GM12878 (cell line): Measurements from ENCODE around the gene RNF34. TPM values are rescaled to one million over a fixed set of nuclear protein-coding genes. Genes with fewer than 3 reads are reported as not detected.

ENCODE experiments used
- ATAC-seq: fragments of 200-7000 bp; cut with Tn5 transposase; 3 replicates; pipeline ENCODE4 v1.9.1; 2020; ENCODE audit warnings: mild to moderate bottlenecking, moderate library complexity
- BruUV-seq: library from RNA; stranded (reverse); fragments of 400-500 nt; replicated peaks from 2 replicates; lab custom pipeline; 2021; lab: Mats Ljungman, UMichigan
- CTCF ChIA-PET: fragments of 300-600 bp; sonication (Branson Sonifier 250); formaldehyde crosslinking; extraction: SDS; loops from one replicate; lab custom pipeline; 2021; ENCODE audit warnings: inconsistent platforms; lab: Yijun Ruan, JAX
- POLR2A ChIA-PET: fragments of 350-600 bp; formaldehyde crosslinking; extraction: SDS; loops from one replicate; lab custom pipeline; 2021; ENCODE audit warnings: inconsistent platforms; lab: Charles Lee
- RAD21 ChIA-PET: fragments of 300-600 bp; sonication (Branson Sonifier 250); formaldehyde crosslinking; loops from one replicate; lab custom pipeline; 2023; ENCODE audit warnings: antibody characterized with exemption; ENCODE audit not compliant: unreplicated experiment; lab: Charles Lee
- SMC1A ChIA-PET: fragments of 300-600 bp; sonication (Branson Sonifier 250); formaldehyde crosslinking; loops from one replicate; lab custom pipeline; 2023; ENCODE audit not compliant: unreplicated experiment, uncharacterized antibody; lab: Charles Lee
- DNase-seq: peaks from one replicate; pipeline ENCODE4 v3.0.0-alpha.2; 2011; ENCODE audit warnings: low read depth, low spot score
- FAIRE-seq: peaks from 3 replicates; lab custom pipeline; 2011; peaks lifted over from hg19 to GRCh38; lab: Jason Lieb, UNC
- H2AFZ ChIP-seq: 2 replicates; pipeline ENCODE4 v1.6.0; 2011; ENCODE audit warnings: low read depth, low read length, control low read depth; ENCODE audit not compliant: control insufficient read depth
- H3K27ac ChIP-seq: 2 replicates; pipeline ENCODE4 v1.5.1; 2011; ENCODE audit warnings: control low read depth; ENCODE audit not compliant: control insufficient read depth, insufficient read depth
- H3K27me3 ChIP-seq, 2 experiments: replicated peaks in 1 of 2; 2 replicates each; pipeline versions ENCODE4 v1.6.0 to v1.6.1; 2011; ENCODE audit warnings: low read length in 1 of 2; ENCODE audit not compliant: control insufficient read depth in 2 of 2, insufficient read depth in 2 of 2
- H3K36me3 ChIP-seq, 2 experiments: 2 replicates each; pipeline ENCODE4 v1.5.1; 2011; ENCODE audit warnings: low read length in 1 of 2; ENCODE audit not compliant: control insufficient read depth in 2 of 2, insufficient read depth in 2 of 2
- H3K4me1 ChIP-seq: 2 replicates; pipeline ENCODE4 v1.6.1; 2011; ENCODE audit warnings: mild to moderate bottlenecking, low read length, moderate library complexity, mixed read lengths; ENCODE audit not compliant: control insufficient read depth, insufficient read depth
- H3K4me2 ChIP-seq: 2 replicates; pipeline ENCODE4 v1.6.0; 2011; ENCODE audit warnings: control low read depth; ENCODE audit not compliant: control insufficient read depth, insufficient read depth
- H3K4me3 ChIP-seq: fragments of 200-600 bp; sonication (generic); 2 replicates; pipeline ENCODE4 v1.5.1; 2016
- H3K79me2 ChIP-seq: 2 replicates; pipeline ENCODE4 v1.6.0; 2011; ENCODE audit warnings: low read length; ENCODE audit not compliant: control insufficient read depth, insufficient read depth
- H3K9ac ChIP-seq: 2 replicates; pipeline ENCODE4 v1.8.0; 2011; ENCODE audit warnings: low read length, control low read depth, mixed read lengths; ENCODE audit not compliant: control insufficient read depth, insufficient read depth
- H3K9me3 ChIP-seq: replicated peaks from 3 replicates; pipeline ENCODE4 v1.5.1; 2011; ENCODE audit warnings: mild to moderate bottlenecking, low read length; ENCODE audit not compliant: control insufficient read depth, insufficient read depth
- H4K20me1 ChIP-seq: 2 replicates; pipeline ENCODE4 v1.6.0; 2011; ENCODE audit not compliant: control insufficient read depth, insufficient read depth
- BACH1 ChIP-seq: fragments of 450-650 bp; IDR thresholded peaks from 2 replicates; pipeline ENCODE4 v1.6.1; 2017; ENCODE audit warnings: mild to moderate bottlenecking, borderline replicate concordance
- E4F1 ChIP-seq: fragments of 450-650 bp; IDR thresholded peaks from 2 replicates; pipeline ENCODE4 v1.6.1; 2018; ENCODE audit warnings: borderline replicate concordance, mild to moderate bottlenecking; ENCODE audit not compliant: partially characterized antibody
- EGR1 ChIP-seq, 2 experiments: IDR thresholded peaks; 1 replicate in 1 of 2; 2 replicates in 1 of 2; pipeline ENCODE4 v1.6.1; 2011 to 2012; ENCODE audit warnings: low read depth in 2 of 2, low read length in 2 of 2, borderline replicate concordance in 1 of 2, mild to moderate bottlenecking in 1 of 2, moderate library complexity in 1 of 2
- ETV6 ChIP-seq, 2 experiments: fragments of 450-650 bp in 1 of 2; IDR thresholded peaks in 1 of 2; conservative IDR thresholded peaks in 1 of 2; 2 replicates each; pipeline ENCODE4 v1.6.1; 2014; ENCODE audit warnings: antibody characterized with exemption in 1 of 2, borderline replicate concordance in 1 of 2, low read depth in 1 of 2, mild to moderate bottlenecking in 1 of 2, moderate library complexity in 1 of 2
- KAT2A ChIP-seq: conservative IDR thresholded peaks from 2 replicates; pipeline ENCODE4 v1.6.1; 2011; ENCODE audit warnings: low read depth, low read length; ENCODE audit not compliant: control insufficient read depth
- LARP7 ChIP-seq: fragments of 450-650 bp; IDR thresholded peaks from 2 replicates; pipeline ENCODE4 v1.6.1; 2017; ENCODE audit warnings: mild to moderate bottlenecking
- NFYB ChIP-seq: IDR thresholded peaks from 2 replicates; pipeline ENCODE4 v1.6.1; 2011; ENCODE audit warnings: low read depth, mild to moderate bottlenecking, low read length, improper control_type of control experiment, moderate library complexity; ENCODE audit not compliant: insufficient read depth
- POLR2A ChIP-seq: IDR thresholded peaks from 2 replicates; pipeline ENCODE4 v1.6.1; 2011; ENCODE audit warnings: low read depth, mild to moderate bottlenecking, low read length
- POU2F2 ChIP-seq: IDR thresholded peaks from 3 replicates; pipeline ENCODE4 v1.6.1; 2011; ENCODE audit warnings: low read depth, mild to moderate bottlenecking, low read length, borderline replicate concordance
- RELB ChIP-seq: fragments of 450-650 bp; IDR thresholded peaks from 2 replicates; pipeline ENCODE4 v1.6.1; 2017; ENCODE audit warnings: low read depth, mild to moderate bottlenecking, moderate library complexity
- REST ChIP-seq: IDR thresholded peaks from 2 replicates; pipeline ENCODE4 v1.6.1; 2012; ENCODE audit warnings: mild to moderate bottlenecking, low read depth, low read length
- RUNX3 ChIP-seq: IDR thresholded peaks from 2 replicates; pipeline ENCODE4 v1.6.1; 2012; ENCODE audit warnings: low read length, inconsistent platforms
- SMARCA5 ChIP-seq: fragments of 450-650 bp; IDR thresholded peaks from 2 replicates; pipeline ENCODE4 v1.6.1; 2017; ENCODE audit warnings: mild to moderate bottlenecking
- SP1 ChIP-seq: IDR thresholded peaks from one replicate; pipeline ENCODE4 v1.6.1; 2011; ENCODE audit warnings: low read depth, low read length
- YY1 ChIP-seq: IDR thresholded peaks from 2 replicates; pipeline ENCODE4 v1.6.1; 2011; ENCODE audit warnings: low read depth, mild to moderate bottlenecking, low read length
- WGBS: methylation state at CpG from one replicate; pipeline ENCODE4 v1.1.6; 2016; ENCODE audit warnings: low lambda C conversion rate; ENCODE audit not compliant: insufficient replicate concordance, insufficient coverage; ENCODE audit errors: missing lambda C conversion rate; 5-methylcytosine and 5-hydroxymethylcytosine counted together
- in situ Hi-C: fragments of 300-500 bp; cut with MboI; formaldehyde crosslinking; loops from 9 replicates; pipeline ENCODE4 v1.14.3; 2018; ENCODE audit warnings: mixed read lengths
- intact Hi-C: fragments of 100-400 bp; cut with micrococcal nuclease; formaldehyde crosslinking; loops from one replicate; pipeline ENCODE4 v1.14.2; 2022; ENCODE audit not compliant: unreplicated experiment
- polyA plus RNA-seq, 11 experiments: library from polyadenylated mRNA; depleted of rRNA in 4 of 11; unstranded in 6 of 11; stranded (reverse) in 5 of 11; fragments of >200 nt; fragmentation: Nextera tagmentation in 4 of 11; fragmentation: Illumina TruSeq in 1 of 11; extraction: Ambion mirVana in 4 of 11; extraction: Trizol in 1 of 11; gene quantifications; 1 replicate in 1 of 11; 2 replicates in 10 of 11; pipeline versions ENCODE4 v1.2.1 to v1.2.3, GENCODE V29; 2011 to 2016; ENCODE audit warnings: inconsistent platforms in 2 of 11, missing spikeins in 2 of 11, low read depth in 1 of 11
- total RNA-seq, 4 experiments: library from RNA; depleted of rRNA in 3 of 4; stranded (reverse); fragments of >200 nt in 3 of 4; fragmentation: Illumina TruSeq in 1 of 4; extraction: Trizol in 1 of 4; gene quantifications; 2 replicates each; pipeline versions ENCODE4 v1.2.1 to v1.2.3, GENCODE V29; 2013 to 2021

The RNF34 gene
- total and polyA plus RNA-seq, 10 of the 15 experiments (the other 5 are each of a cell fraction or from before 2014, with no cell fraction given): 63.6 to 199 (median 115) TPM

GRCh38 chr12:121466794-121467637 is 67.1 kb downstream of the RNF34 start:
- H3K4me3 ChIP-seq: peak overlapping the region; percentile 65
- BruUV-seq: no TSS peak
- peak overlapping the region; percentile 47; the same call in 1 of the 2 replicates for H3K9ac ChIP-seq
- peaks cover 46% of the 10 kb centered on the region for H3K79me2 ChIP-seq
- H2AFZ ChIP-seq: peak overlapping the region; percentile 28
- H3K36me3 ChIP-seq: peaks cover 3% of the 10 kb centered on the region in 2 experiments
- intact Hi-C loops: no loop called here
- no peaks in the 10 kb centered on the region for H3K27me3 ChIP-seq
- ATAC-seq (peak; percentile 95), FAIRE-seq (no peak), DNase-seq (peak; percentile 43)
- in situ Hi-C loops: no loop called here
- TF ChIP-seq SMARCA5 (peak; percentile 20; the same call in 1 of the 2 replicates), LARP7 (peak; percentile 36), POU2F2 (peak; percentile 100), SP1 (peak; percentile 54), KAT2A (no peak), YY1 (peak; percentile 30; the same call in 1 of the 2 replicates), POLR2A (peak; percentile 77), RELB (no peak), RUNX3 (0 out of 2 replicates have a peak, but pooled peaks have one; percentile 10), ETV6 (conservative IDR thresholded peaks at IDR 0.05 in 1 of 2, IDR thresholded peaks at IDR 0.05 in 1 of 2; ENCODE audit: borderline replicate concordance in 1 of 2, low read depth in 1 of 2) (no peak), NFYB (peak; percentile 75; the same call in 1 of the 2 replicates), E4F1 (no peak), EGR1 (IDR thresholded peaks at IDR 0.05; ENCODE audit: borderline replicate concordance in 1 of 2, low read depth in 2 of 2, low read length in 2 of 2) (peak in 1 of 2 experiments; percentile 82; a peak in 2 of 3 replicates), BACH1 (peak; percentile 66), REST (0 out of 2 replicates have a peak, but pooled peaks have one; percentile 6)
- H3K27ac ChIP-seq: peak overlapping the region; percentile 50
- 0% methylated on average over 76 of the region's 139 CpGs for WGBS
- H3K4me2 ChIP-seq: peak overlapping the region; percentile 92
- ChIA-PET CTCF (interaction anchor here (0.7 kb wide), 1 partner anchor 238 kb away, joined by 3 read pairs; no protein-coding TSS in a partner anchor), RAD21 (no interaction called here), SMC1A (interaction anchor here (1.1 kb wide), 1 partner anchor 220 kb away, joined by 3 read pairs; no protein-coding TSS in a partner anchor), POLR2A (interaction anchor here (0.6 kb wide), 2 partner anchors 8 to 115 kb away, joined by 3 to 4 read pairs; partner anchors contain the start of gene ANAPC5)
- no peaks in the 10 kb centered on the region for H3K9me3 ChIP-seq
- H3K4me1 ChIP-seq: peaks cover 3% of the 10 kb centered on the region
- peaks cover 8% of the 10 kb centered on the region for H4K20me1 ChIP-seq
